H9 (cell line): ENCODE data around the gene LCMT2. TPM values are rescaled to one million over a fixed set of nuclear protein-coding genes. Genes with fewer than 3 reads are reported as not detected.

Source experiments
- DNase-seq: peaks from one replicate; pipeline ENCODE4 v3.0.0-alpha.2; 2017
- H2AFZ ChIP-seq: one replicate; pipeline ENCODE4 v1.6.1; 2013; ENCODE audit warnings: mild to moderate bottlenecking, low read length, control low read depth, moderate library complexity
- H2AK5ac ChIP-seq: 2 replicates; pipeline ENCODE4 v1.6.1; 2013; ENCODE audit warnings: low read length, control low read depth, mixed read lengths; ENCODE audit not compliant: insufficient read length
- H2BK120ac ChIP-seq: one replicate; pipeline ENCODE4 v1.6.1; 2013; ENCODE audit warnings: low read depth, mild to moderate bottlenecking, low read length, control low read depth, inconsistent platforms; ENCODE audit not compliant: poor library complexity, severe bottlenecking
- H2BK12ac ChIP-seq: 2 replicates; pipeline ENCODE4 v1.6.1; 2013; ENCODE audit warnings: low read length, control low read depth, mixed read lengths, low read depth; ENCODE audit not compliant: insufficient read length
- H2BK15ac ChIP-seq: 2 replicates; pipeline ENCODE4 v1.6.1; 2013; ENCODE audit warnings: low read depth, low read length, control low read depth
- H2BK20ac ChIP-seq: one replicate; pipeline ENCODE4 v1.6.1; 2013; ENCODE audit warnings: low read depth, mild to moderate bottlenecking, low read length, control low read depth, inconsistent platforms; ENCODE audit not compliant: poor library complexity, severe bottlenecking
- H2BK5ac ChIP-seq: 2 replicates; pipeline ENCODE4 v1.6.1; 2013; ENCODE audit warnings: low read length, control low read depth, mixed read lengths; ENCODE audit not compliant: insufficient read length
- H3K14ac ChIP-seq: 2 replicates; pipeline ENCODE4 v1.6.1; 2013; ENCODE audit warnings: low read length, control low read depth; ENCODE audit not compliant: insufficient read depth
- H3K18ac ChIP-seq: 2 replicates; pipeline ENCODE4 v1.6.1; 2013; ENCODE audit warnings: low read depth, mild to moderate bottlenecking, mixed read lengths, low read length, control low read depth; ENCODE audit not compliant: insufficient read length
- H3K23ac ChIP-seq: 2 replicates; pipeline ENCODE4 v1.6.1; 2013; ENCODE audit warnings: low read length, control low read depth, mixed read lengths, low read depth; ENCODE audit not compliant: insufficient read length
- H3K23me2 ChIP-seq: 2 replicates; pipeline ENCODE4 v1.6.1; 2013; ENCODE audit warnings: low read depth, mild to moderate bottlenecking, mixed read lengths, low read length, control low read depth; ENCODE audit not compliant: insufficient read length, poor library complexity, severe bottlenecking
- H3K27ac ChIP-seq: 2 replicates; pipeline ENCODE4 v1.5.1; 2013; ENCODE audit warnings: low read length, control low read depth, mixed read lengths, low read depth; ENCODE audit not compliant: insufficient read length
- H3K27me3 ChIP-seq: 2 replicates; pipeline ENCODE4 v1.6.1; 2013; ENCODE audit warnings: low read length, control low read depth, inconsistent platforms; ENCODE audit not compliant: insufficient read depth
- H3K4ac ChIP-seq: 2 replicates; pipeline ENCODE4 v1.6.1; 2013; ENCODE audit warnings: low read depth, mild to moderate bottlenecking, control low read depth, inconsistent platforms, low read length, moderate library complexity
- H3K4me1 ChIP-seq: 2 replicates; pipeline ENCODE4 v1.6.1; 2013; ENCODE audit warnings: low read length, control low read depth, inconsistent platforms; ENCODE audit not compliant: insufficient read depth
- H3K4me2 ChIP-seq: 2 replicates; pipeline ENCODE4 v1.6.1; 2013; ENCODE audit warnings: low read length, control low read depth, mixed read lengths; ENCODE audit not compliant: insufficient read length, insufficient read depth
- H3K56ac ChIP-seq: 2 replicates; pipeline ENCODE4 v1.6.1; 2013; ENCODE audit warnings: low read depth, mild to moderate bottlenecking, mixed read lengths, low read length, control low read depth; ENCODE audit not compliant: insufficient read length
- H3K79me1 ChIP-seq: 2 replicates; pipeline ENCODE4 v1.6.1; 2013; ENCODE audit warnings: low read depth, mild to moderate bottlenecking, moderate library complexity, low read length, control low read depth, inconsistent platforms; ENCODE audit not compliant: insufficient read depth, poor library complexity, severe bottlenecking
- H3K79me2 ChIP-seq: 2 replicates; pipeline ENCODE4 v1.6.1; 2013; ENCODE audit warnings: low read length, control low read depth, inconsistent platforms; ENCODE audit not compliant: insufficient read depth
- H3K9ac ChIP-seq: 2 replicates; pipeline ENCODE4 v1.6.1; 2013; ENCODE audit warnings: low read length, control low read depth, mixed read lengths; ENCODE audit not compliant: insufficient read length; ENCODE audit errors: extremely low read depth
- H3K9me3 ChIP-seq: one replicate; pipeline ENCODE4 v1.6.1; 2013; ENCODE audit warnings: low read depth, low read length, inconsistent platforms; ENCODE audit not compliant: control insufficient read depth
- H3T11ph ChIP-seq: one replicate; pipeline ENCODE4 v1.6.1; 2013; ENCODE audit warnings: mild to moderate bottlenecking, low read length, control low read depth, inconsistent platforms
- H4K20me1 ChIP-seq: one replicate; pipeline ENCODE4 v1.6.1; 2013; ENCODE audit not compliant: control insufficient read depth, insufficient read length, insufficient read depth
- H4K5ac ChIP-seq: 2 replicates; pipeline ENCODE4 v1.6.1; 2013; ENCODE audit warnings: low read depth, mild to moderate bottlenecking, mixed read lengths, low read length, control low read depth; ENCODE audit not compliant: insufficient read length
- H4K8ac ChIP-seq: replicated peaks from 2 replicates; pipeline ENCODE4 v1.6.1; 2013; ENCODE audit warnings: low read length, control low read depth, mixed read lengths, low read depth; ENCODE audit not compliant: insufficient read length
- H4K91ac ChIP-seq: 2 replicates; pipeline ENCODE4 v1.6.1; 2013; ENCODE audit warnings: low read depth, mild to moderate bottlenecking, moderate library complexity, mixed read lengths, low read length, control low read depth; ENCODE audit not compliant: insufficient read length
- H3K27ac Mint-ChIP-seq, 3 experiments: 2 replicates in 2 of 3; 3 replicates in 1 of 3; pipeline ENCODE4 v1.8.0; 2020 to 2021; ENCODE audit warnings: mixed read lengths in 3 of 3, mild to moderate bottlenecking in 1 of 3, moderate library complexity in 1 of 3
- H3K27me3 Mint-ChIP-seq: 2 replicates; pipeline ENCODE4 v1.8.0; 2021; ENCODE audit warnings: low read depth, mild to moderate bottlenecking, moderate library complexity, mixed read lengths
- H3K36me3 Mint-ChIP-seq, 3 experiments: 2 replicates in 2 of 3; 3 replicates in 1 of 3; pipeline ENCODE4 v1.8.0; 2020 to 2021; ENCODE audit warnings: low read depth in 3 of 3, mixed read lengths in 3 of 3; ENCODE audit not compliant: insufficient read depth in 1 of 3
- H3K4me1 Mint-ChIP-seq, 2 experiments: 2 replicates each; pipeline ENCODE4 v1.8.0; 2020; ENCODE audit warnings: mixed read lengths in 2 of 2
- H3K4me3 Mint-ChIP-seq, 2 experiments: 2 replicates in 1 of 2; 3 replicates in 1 of 2; pipeline ENCODE4 v1.8.0; 2020 to 2021; ENCODE audit warnings: mild to moderate bottlenecking in 2 of 2, mixed read lengths in 2 of 2, moderate library complexity in 1 of 2
- H3K9me3 Mint-ChIP-seq, 2 experiments: 2 replicates in 1 of 2; 3 replicates in 1 of 2; pipeline ENCODE4 v1.8.0; 2020; ENCODE audit warnings: mild to moderate bottlenecking in 2 of 2, mixed read lengths in 2 of 2, moderate library complexity in 1 of 2
- WGBS: extraction: QIAGEN DNeasy Blood & Tissue Kit; methylation state at CpG from one replicate; pipeline ENCODE4 v1.1.7; 2013; ENCODE audit warnings: missing lambda C conversion rate, low lambda C conversion rate, mixed read lengths; ENCODE audit not compliant: insufficient read length; ENCODE audit errors: extremely low coverage; 5-methylcytosine and 5-hydroxymethylcytosine counted together
- total RNA-seq: library from RNA; stranded (reverse); gene quantifications from 2 replicates; pipeline ENCODE4 v1.2.1, GENCODE V29; 2021
- TF ChIP-seq, protein P1 (sequence below): fragments of 200-600 bp; sonication (generic); conservative IDR thresholded peaks from 3 replicates; pipeline ENCODE4 v1.8.0; 2021; ENCODE audit warnings: antibody characterized with exemption, mild to moderate bottlenecking

LCMT2 gene
- total RNA-seq, 1 experiment from 2014 or later = 16.5 TPM

DNA sequence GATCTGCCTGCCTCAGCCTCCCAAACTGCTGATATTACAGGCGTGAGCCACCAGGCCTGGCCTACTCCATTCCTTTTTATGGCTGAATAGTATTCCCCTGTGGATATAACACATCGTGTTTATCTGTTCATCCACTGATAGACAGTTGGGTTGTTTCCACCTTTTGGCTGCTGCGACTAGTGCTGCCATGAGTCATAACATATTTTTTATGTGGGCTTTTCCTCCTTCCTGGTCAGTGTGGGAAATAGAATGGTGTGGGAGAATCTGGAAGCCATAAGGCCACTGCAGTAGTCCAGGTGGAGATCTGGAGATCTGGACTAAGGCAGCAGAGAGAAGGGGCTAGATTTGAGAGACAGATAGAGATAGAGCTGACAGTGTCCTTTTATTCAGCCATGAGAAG lies 16.2 kb downstream of the LCMT2 start:
- no peak overlapping the region for H3K4me2 ChIP-seq
- no peak overlapping the region for H3K4me3 Mint-ChIP-seq
- H3K14ac ChIP-seq = no peak overlapping the region
- H3K79me1 ChIP-seq = no peaks in the 10 kb centered on the region
- H3K27me3 ChIP-seq = no peaks in the 10 kb centered on the region
- H2AFZ ChIP-seq = no peak overlapping the region
- no peaks in the 10 kb centered on the region for H3K4me1 ChIP-seq
- H3K23me2 ChIP-seq = no peaks in the 10 kb centered on the region
- no peak overlapping the region for H3K18ac ChIP-seq
- no peak overlapping the region for H3K23ac ChIP-seq
- H3K9me3 ChIP-seq = no peaks in the 10 kb centered on the region
- no peak overlapping the region for H2AK5ac ChIP-seq
- no peak overlapping the region for H3K56ac ChIP-seq
- no peak for DNase-seq
- no peak overlapping the region for H2BK12ac ChIP-seq
- no peak overlapping the region for H2BK20ac ChIP-seq
- no peak overlapping the region for H4K91ac ChIP-seq
- no peak overlapping the region for H2BK5ac ChIP-seq
- H3K79me2 ChIP-seq = no peaks in the 10 kb centered on the region
- no peak overlapping the region for H3T11ph ChIP-seq
- H3K27ac Mint-ChIP-seq = no peak overlapping the region
- no CpG with 5 or more reads among the region's 3 CpGs for WGBS
- TF ChIP-seq, protein P1, sequence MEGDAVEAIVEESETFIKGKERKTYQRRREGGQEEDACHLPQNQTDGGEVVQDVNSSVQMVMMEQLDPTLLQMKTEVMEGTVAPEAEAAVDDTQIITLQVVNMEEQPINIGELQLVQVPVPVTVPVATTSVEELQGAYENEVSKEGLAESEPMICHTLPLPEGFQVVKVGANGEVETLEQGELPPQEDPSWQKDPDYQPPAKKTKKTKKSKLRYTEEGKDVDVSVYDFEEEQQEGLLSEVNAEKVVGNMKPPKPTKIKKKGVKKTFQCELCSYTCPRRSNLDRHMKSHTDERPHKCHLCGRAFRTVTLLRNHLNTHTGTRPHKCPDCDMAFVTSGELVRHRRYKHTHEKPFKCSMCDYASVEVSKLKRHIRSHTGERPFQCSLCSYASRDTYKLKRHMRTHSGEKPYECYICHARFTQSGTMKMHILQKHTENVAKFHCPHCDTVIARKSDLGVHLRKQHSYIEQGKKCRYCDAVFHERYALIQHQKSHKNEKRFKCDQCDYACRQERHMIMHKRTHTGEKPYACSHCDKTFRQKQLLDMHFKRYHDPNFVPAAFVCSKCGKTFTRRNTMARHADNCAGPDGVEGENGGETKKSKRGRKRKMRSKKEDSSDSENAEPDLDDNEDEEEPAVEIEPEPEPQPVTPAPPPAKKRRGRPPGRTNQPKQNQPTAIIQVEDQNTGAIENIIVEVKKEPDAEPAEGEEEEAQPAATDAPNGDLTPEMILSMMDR = no peak
- no peak overlapping the region for H3K4ac ChIP-seq
- H3K9me3 Mint-ChIP-seq = no peaks in the 10 kb centered on the region
- H3K4me1 Mint-ChIP-seq = peaks cover 3 to 5% of the 10 kb centered on the region in 2 experiments; a peak in 2 of 4 replicates
- no peak overlapping the region for H2BK120ac ChIP-seq
- H4K5ac ChIP-seq = no peak overlapping the region
- no peak overlapping the region for H3K9ac ChIP-seq
- no peak overlapping the region for H4K8ac ChIP-seq
- H3K27ac ChIP-seq = no peak overlapping the region
- H3K36me3 Mint-ChIP-seq = no peaks in the 10 kb centered on the region
- H4K20me1 ChIP-seq = no peaks in the 10 kb centered on the region
- H3K27me3 Mint-ChIP-seq = peaks cover 33% of the 10 kb centered on the region
- no peak overlapping the region for H2BK15ac ChIP-seq
